CD14-positive monocyte (primary cell): ENCODE data around the gene BAD. TPM values are rescaled to one million over a fixed set of nuclear protein-coding genes. Genes with fewer than 3 reads are reported as not detected.

ENCODE experiments used
- DNase-seq, 3 donors: peaks; one replicate each; pipeline ENCODE4 v3.0.0-alpha.2; 2011 to 2022
- H2AFZ ChIP-seq: 2 replicates; pipeline ENCODE4 v1.6.0; 2012; ENCODE audit warnings: mild to moderate bottlenecking, low read depth, low read length, inconsistent platforms; ENCODE audit not compliant: insufficient read depth, poor library complexity, severe bottlenecking
- H3K27ac ChIP-seq, 2 donors: 1 replicate in 1 of 2; 2 replicates in 1 of 2; pipeline ENCODE4 v1.5.1; 2012 to 2013; ENCODE audit warnings: low read length in 2 of 2, control low read depth in 1 of 2, inconsistent platforms in 1 of 2, low read depth in 1 of 2, mild to moderate bottlenecking in 1 of 2
- H3K27me3 ChIP-seq, 2 donors: one replicate each; pipeline versions ENCODE4 v1.6.0 to v1.6.1; 2011 to 2013; ENCODE audit warnings: low read length in 2 of 2; ENCODE audit not compliant: control insufficient read depth in 2 of 2, insufficient read depth in 2 of 2
- H3K36me3 ChIP-seq, 2 donors: replicated peaks in 1 of 2; 1 replicate in 1 of 2; 2 replicates in 1 of 2; pipeline versions ENCODE4 v1.5.1 to v1.6.1; 2012 to 2013; ENCODE audit warnings: low read length in 2 of 2, control low read depth in 1 of 2, inconsistent platforms in 1 of 2, mild to moderate bottlenecking in 1 of 2; ENCODE audit not compliant: insufficient read depth in 2 of 2, control insufficient read depth in 1 of 2
- H3K4me1 ChIP-seq, 2 donors: 1 replicate in 1 of 2; 2 replicates in 1 of 2; pipeline versions ENCODE4 v1.5.1 to v1.6.1; 2012 to 2013; ENCODE audit warnings: low read length in 2 of 2, control low read depth in 1 of 2, inconsistent platforms in 1 of 2, mild to moderate bottlenecking in 1 of 2, moderate library complexity in 1 of 2; ENCODE audit not compliant: insufficient read depth in 2 of 2, control insufficient read depth in 1 of 2
- H3K4me2 ChIP-seq: replicated peaks from 2 replicates; pipeline ENCODE3; 2012; ENCODE audit warnings: low read length, moderate library complexity, mild to moderate bottlenecking; ENCODE audit not compliant: poor library complexity, severe bottlenecking; ENCODE audit errors: extremely low read depth
- H3K4me3 ChIP-seq, 3 experiments: fragments of 200-600 bp in 1 of 3; sonication (generic) in 1 of 3; replicated peaks in 1 of 3; 1 replicate in 2 of 3; 2 replicates in 1 of 3; pipeline ENCODE4 v1.5.1; 2011 to 2013; ENCODE audit warnings: low read length in 3 of 3, mild to moderate bottlenecking in 3 of 3, control low read depth in 2 of 3, low read depth in 2 of 3, inconsistent platforms in 1 of 3, moderate library complexity in 1 of 3
- H3K79me2 ChIP-seq: 2 replicates; pipeline ENCODE4 v1.6.0; 2012; ENCODE audit warnings: mild to moderate bottlenecking, control low read depth, inconsistent platforms, low read length, moderate library complexity; ENCODE audit not compliant: insufficient read depth
- H3K9ac ChIP-seq: 2 replicates; pipeline ENCODE4 v1.6.0; 2017; ENCODE audit warnings: low read length, mild to moderate bottlenecking; ENCODE audit not compliant: insufficient read depth, poor library complexity, severe bottlenecking
- H3K9me3 ChIP-seq, 2 donors: replicated peaks in 1 of 2; 1 replicate in 1 of 2; 2 replicates in 1 of 2; pipeline versions ENCODE4 v1.5.1 to v1.6.1; 2012 to 2013; ENCODE audit warnings: low read length in 2 of 2, control low read depth in 1 of 2; ENCODE audit not compliant: control insufficient read depth in 1 of 2, insufficient read depth in 1 of 2
- H4K20me1 ChIP-seq: 2 replicates; pipeline ENCODE4 v1.6.0; 2012; ENCODE audit warnings: mild to moderate bottlenecking, low read length, control low read depth, moderate library complexity; ENCODE audit not compliant: insufficient read depth
- H3K27ac Mint-ChIP-seq, 7 donors: one replicate each; pipeline ENCODE4 v1.8.0; 2020; ENCODE audit warnings: mild to moderate bottlenecking in 7 of 7, mixed read lengths in 7 of 7, moderate library complexity in 6 of 7, inconsistent platforms in 2 of 7
- H3K27me3 Mint-ChIP-seq, 3 donors: one replicate each; pipeline ENCODE4 v1.8.0; 2021 to 2022; ENCODE audit warnings: low read depth in 3 of 3, mild to moderate bottlenecking in 3 of 3, mixed read lengths in 3 of 3, moderate library complexity in 3 of 3, inconsistent platforms in 1 of 3
- H3K36me3 Mint-ChIP-seq, 2 donors: one replicate each; pipeline ENCODE4 v1.8.0; 2020; ENCODE audit warnings: mixed read lengths in 2 of 2, inconsistent platforms in 1 of 2, mild to moderate bottlenecking in 1 of 2
- H3K4me1 Mint-ChIP-seq: one replicate; pipeline ENCODE4 v1.8.0; 2020; ENCODE audit warnings: mild to moderate bottlenecking, mixed read lengths
- H3K4me3 Mint-ChIP-seq, 2 donors: one replicate each; pipeline ENCODE4 v1.8.0; 2020; ENCODE audit warnings: mild to moderate bottlenecking in 2 of 2, mixed read lengths in 2 of 2, moderate library complexity in 1 of 2
- H3K9me3 Mint-ChIP-seq, 7 donors: one replicate each; pipeline ENCODE4 v1.8.0; 2020 to 2022; ENCODE audit warnings: mixed read lengths in 7 of 7, mild to moderate bottlenecking in 6 of 7, moderate library complexity in 6 of 7, inconsistent platforms in 2 of 7
- CTCF ChIP-seq: fragments of 200-600 bp; IDR thresholded peaks from one replicate; pipeline ENCODE4 v1.8.0; 2022; ENCODE audit warnings: antibody characterized with exemption, mild to moderate bottlenecking
- WGBS: methylation state at CpG from one replicate; pipeline ENCODE4 v1.1.5; 2013; ENCODE audit warnings: missing lambda C conversion rate; ENCODE audit not compliant: insufficient coverage; 5-methylcytosine and 5-hydroxymethylcytosine counted together
- intact Hi-C, 2 donors: fragments of 100-400 bp; cut with micrococcal nuclease; formaldehyde crosslinking; loops; one replicate each; pipeline versions ENCODE4 v1.15.0 to v1.15.1; 2023
- polyA plus RNA-seq, 3 donors: library from polyadenylated mRNA; depleted of rRNA in 1 of 3; unstranded in 2 of 3; stranded (reverse) in 1 of 3; fragments of 300-500 nt in 2 of 3; fragments of >200 nt in 1 of 3; fragmentation: Illumina TruSeq in 2 of 3; gene quantifications; 1 replicate in 2 of 3; 2 replicates in 1 of 3; pipeline ENCODE4 v1.2.3, GENCODE V29; 2012 to 2021

The BAD gene
- polyA plus RNA-seq, 3 donors = 21.1 to 63.2 (median 48.7) TPM

GRCh38 chr11:64296830-64297698 lies 12.6 kb upstream of the BAD start:
- peaks cover 85 to 98% (median 96%) of the 10 kb centered on the region in 3 donors for H3K27me3 Mint-ChIP-seq
- no peak for TF ChIP-seq CTCF
- intact Hi-C loops = no loop called here
- DNase-seq = no peak
- peak overlapping the region in 1 of 2 donors; percentile 91 for H3K4me3 Mint-ChIP-seq
- H3K27ac Mint-ChIP-seq = no peak overlapping the region
- Histone ChIP-seq H3K9me3 (peaks cover 3 to 48% of the 10 kb centered on the region in 2 donors), H3K4me2 (no peak overlapping the region), H3K79me2 (no peaks in the 10 kb centered on the region), H3K27me3 (peaks cover 69 to 87% of the 10 kb centered on the region in 2 donors), H2AFZ (no peak overlapping the region), H3K4me1 (peaks cover 27 to 36% of the 10 kb centered on the region in 2 donors), H3K27ac (no peak overlapping the region), H3K9ac (no peak overlapping the region), H4K20me1 (no peaks in the 10 kb centered on the region), H3K4me3 (no peak overlapping the region), H3K36me3 (no peaks in the 10 kb centered on the region)
- peaks cover 0 to 43% (median 9%) of the 10 kb centered on the region in 7 donors for H3K9me3 Mint-ChIP-seq
- H3K36me3 Mint-ChIP-seq = peaks cover 5 to 20% of the 10 kb centered on the region in 2 donors
- 7% methylated on average over 24 of the region's 34 CpGs for WGBS
- H3K4me1 Mint-ChIP-seq = peaks cover 30% of the 10 kb centered on the region

GRCh38 chr11:64296236-64296635 lies 11.8 kb upstream of the BAD start:
- Histone ChIP-seq H3K4me3 (no peak overlapping the region), H3K9me3 (peaks cover 4 to 48% of the 10 kb centered on the region in 2 donors), H3K27ac (no peak overlapping the region), H3K9ac (no peak overlapping the region), H3K4me2 (no peak overlapping the region), H3K79me2 (no peaks in the 10 kb centered on the region), H3K27me3 (peaks cover 71 to 88% of the 10 kb centered on the region in 2 donors), H2AFZ (no peak overlapping the region), H3K36me3 (no peaks in the 10 kb centered on the region), H3K4me1 (peaks cover 23 to 38% of the 10 kb centered on the region in 2 donors), H4K20me1 (no peaks in the 10 kb centered on the region)
- peaks cover 84 to 95% (median 89%) of the 10 kb centered on the region in 3 donors for H3K27me3 Mint-ChIP-seq
- intact Hi-C loops = no loop called here
- H3K9me3 Mint-ChIP-seq = peaks cover 0 to 43% (median 9%) of the 10 kb centered on the region in 7 donors
- peaks cover 5 to 20% of the 10 kb centered on the region in 2 donors for H3K36me3 Mint-ChIP-seq
- H3K4me3 Mint-ChIP-seq = peak overlapping the region in 1 of 2 donors; percentile 91
- H3K27ac Mint-ChIP-seq = no peak overlapping the region
- 0% methylated on average over 1 of the region's 1 CpG for WGBS
- DNase-seq = no peak
- TF ChIP-seq CTCF = no peak
- peaks cover 26% of the 10 kb centered on the region for H3K4me1 Mint-ChIP-seq
